WTC11 (cell line): Measurements from ENCODE around the gene ZBTB43.

ENCODE experiments used
- CTCF ChIP-seq: fragments of 200-600 bp; IDR thresholded peaks from 2 replicates; pipeline ENCODE4 v1.8.0; 2022; ENCODE audit warnings: antibody characterized with exemption
- ERG ChIP-seq: fragments of 250-450 bp; sonication (Bioruptor Pico); IDR thresholded peaks from 2 replicates; pipeline ENCODE4 v1.8.0; 2021; ENCODE audit warnings: mild to moderate bottlenecking
- STAT6 ChIP-seq: sonication (generic); formaldehyde crosslinking; conservative IDR thresholded peaks from 2 replicates; pipeline ENCODE4 v1.8.1; 2023; ENCODE audit warnings: mild to moderate bottlenecking, low read depth, missing genetic modification reagents, moderate library complexity
- TEAD4 ChIP-seq: sonication (generic); formaldehyde crosslinking; IDR thresholded peaks from 2 replicates; pipeline ENCODE4 v1.8.0; 2022; ENCODE audit warnings: mild to moderate bottlenecking, missing genetic modification reagents
- USF1 ChIP-seq: sonication (generic); formaldehyde crosslinking; IDR thresholded peaks from 2 replicates; pipeline ENCODE4 v1.8.0; 2022; ENCODE audit warnings: mild to moderate bottlenecking, missing genetic modification reagents
- ZNF138 ChIP-seq: sonication (generic); formaldehyde crosslinking; conservative IDR thresholded peaks from 2 replicates; pipeline ENCODE4 v1.8.1; 2022; ENCODE audit warnings: mild to moderate bottlenecking, moderate library complexity, missing genetic modification reagents
- ZNF263 ChIP-seq: sonication (generic); formaldehyde crosslinking; IDR thresholded peaks from 2 replicates; pipeline ENCODE4 v1.8.1; 2022; ENCODE audit warnings: low read depth, mild to moderate bottlenecking, moderate library complexity, missing genetic modification reagents
- ZNF317 ChIP-seq: sonication (generic); formaldehyde crosslinking; IDR thresholded peaks from 2 replicates; pipeline ENCODE4 v1.8.1; 2023; ENCODE audit warnings: low read depth, mild to moderate bottlenecking, moderate library complexity, missing genetic modification reagents, borderline replicate concordance
- ZNF512 ChIP-seq: sonication (generic); formaldehyde crosslinking; IDR thresholded peaks from 2 replicates; pipeline ENCODE4 v1.8.1; 2022; ENCODE audit warnings: missing genetic modification reagents, borderline replicate concordance
- ZNF671 ChIP-seq: fragments of 250-450 bp; sonication (Bioruptor Pico); IDR thresholded peaks from 2 replicates; pipeline ENCODE4 v1.8.0; 2021; ENCODE audit warnings: mild to moderate bottlenecking

GRCh38 chr9:126756876-126757415 lies 47.9 kb upstream of the ZBTB43 start:
- no peak for TF ChIP-seq CTCF
- no peak for TF ChIP-seq ERG (CRISPR knock-in tag)
- TF ChIP-seq USF1 (CRISPR knock-in tag) = no peak
- TF ChIP-seq ZNF263 = no peak
- no peak for TF ChIP-seq ZNF512 (CRISPR knock-in tag)
- no peak for TF ChIP-seq ZNF317
- no peak for TF ChIP-seq ZNF671 (CRISPR knock-in tag)
- no peak for TF ChIP-seq TEAD4
- TF ChIP-seq ZNF138 (CRISPR knock-in tag) = no peak
- TF ChIP-seq STAT6 (CRISPR knock-in tag) = no peak
